GM12878 (cell line): ENCODE data around the gene CD63. TPM values are rescaled to one million over a fixed set of nuclear protein-coding genes. Genes with fewer than 3 reads are reported as not detected.

Experiments used
- ATAC-seq: fragments of 200-7000 bp; cut with Tn5 transposase; 3 replicates; pipeline ENCODE4 v1.9.1; 2020; ENCODE audit warnings: mild to moderate bottlenecking, moderate library complexity
- BruUV-seq: library from RNA; stranded (reverse); fragments of 400-500 nt; replicated peaks from 2 replicates; lab custom pipeline; 2021; lab: Mats Ljungman, UMichigan
- CTCF ChIA-PET: fragments of 300-600 bp; sonication (Branson Sonifier 250); formaldehyde crosslinking; extraction: SDS; loops from one replicate; lab custom pipeline; 2021; ENCODE audit warnings: inconsistent platforms; lab: Yijun Ruan, JAX
- POLR2A ChIA-PET: fragments of 350-600 bp; formaldehyde crosslinking; extraction: SDS; loops from one replicate; lab custom pipeline; 2021; ENCODE audit warnings: inconsistent platforms; lab: Charles Lee
- RAD21 ChIA-PET: fragments of 300-600 bp; sonication (Branson Sonifier 250); formaldehyde crosslinking; loops from one replicate; lab custom pipeline; 2023; ENCODE audit warnings: antibody characterized with exemption; ENCODE audit not compliant: unreplicated experiment; lab: Charles Lee
- SMC1A ChIA-PET: fragments of 300-600 bp; sonication (Branson Sonifier 250); formaldehyde crosslinking; loops from one replicate; lab custom pipeline; 2023; ENCODE audit not compliant: unreplicated experiment, uncharacterized antibody; lab: Charles Lee
- DNase-seq: peaks from one replicate; pipeline ENCODE4 v3.0.0-alpha.2; 2011; ENCODE audit warnings: low read depth, low spot score
- FAIRE-seq: peaks from 3 replicates; lab custom pipeline; 2011; peaks lifted over from hg19 to GRCh38; lab: Jason Lieb, UNC
- H2AFZ ChIP-seq: 2 replicates; pipeline ENCODE4 v1.6.0; 2011; ENCODE audit warnings: low read depth, low read length, control low read depth; ENCODE audit not compliant: control insufficient read depth
- H3K27ac ChIP-seq: 2 replicates; pipeline ENCODE4 v1.5.1; 2011; ENCODE audit warnings: control low read depth; ENCODE audit not compliant: control insufficient read depth, insufficient read depth
- H3K27me3 ChIP-seq, 2 experiments: replicated peaks in 1 of 2; 2 replicates each; pipeline versions ENCODE4 v1.6.0 to v1.6.1; 2011; ENCODE audit warnings: low read length in 1 of 2; ENCODE audit not compliant: control insufficient read depth in 2 of 2, insufficient read depth in 2 of 2
- H3K36me3 ChIP-seq, 2 experiments: 2 replicates each; pipeline ENCODE4 v1.5.1; 2011; ENCODE audit warnings: low read length in 1 of 2; ENCODE audit not compliant: control insufficient read depth in 2 of 2, insufficient read depth in 2 of 2
- H3K4me1 ChIP-seq: 2 replicates; pipeline ENCODE4 v1.6.1; 2011; ENCODE audit warnings: mild to moderate bottlenecking, low read length, moderate library complexity, mixed read lengths; ENCODE audit not compliant: control insufficient read depth, insufficient read depth
- H3K4me2 ChIP-seq: 2 replicates; pipeline ENCODE4 v1.6.0; 2011; ENCODE audit warnings: control low read depth; ENCODE audit not compliant: control insufficient read depth, insufficient read depth
- H3K4me3 ChIP-seq: fragments of 200-600 bp; sonication (generic); 2 replicates; pipeline ENCODE4 v1.5.1; 2016
- H3K79me2 ChIP-seq: 2 replicates; pipeline ENCODE4 v1.6.0; 2011; ENCODE audit warnings: low read length; ENCODE audit not compliant: control insufficient read depth, insufficient read depth
- H3K9ac ChIP-seq: 2 replicates; pipeline ENCODE4 v1.8.0; 2011; ENCODE audit warnings: low read length, control low read depth, mixed read lengths; ENCODE audit not compliant: control insufficient read depth, insufficient read depth
- H3K9me3 ChIP-seq: replicated peaks from 3 replicates; pipeline ENCODE4 v1.5.1; 2011; ENCODE audit warnings: mild to moderate bottlenecking, low read length; ENCODE audit not compliant: control insufficient read depth, insufficient read depth
- H4K20me1 ChIP-seq: 2 replicates; pipeline ENCODE4 v1.6.0; 2011; ENCODE audit not compliant: control insufficient read depth, insufficient read depth
- CBFB ChIP-seq: IDR thresholded peaks from 2 replicates; pipeline ENCODE4 v1.6.1; 2016; ENCODE audit warnings: antibody characterized with exemption, low read depth
- HDAC2 ChIP-seq: fragments of 200-600 bp; sonication (generic); IDR thresholded peaks from 2 replicates; pipeline ENCODE4 v1.6.1; 2017
- IKZF1 ChIP-seq: fragments of 450-650 bp; conservative IDR thresholded peaks from 2 replicates; pipeline ENCODE4 v1.6.1; 2017; ENCODE audit warnings: antibody characterized with exemption, mild to moderate bottlenecking
- MEF2B ChIP-seq: fragments of 450-650 bp; IDR thresholded peaks from 2 replicates; pipeline ENCODE4 v1.6.1; 2018; ENCODE audit warnings: mild to moderate bottlenecking, moderate library complexity; ENCODE audit not compliant: partially characterized antibody, poor library complexity, severe bottlenecking
- MYB ChIP-seq: fragments of 150-350 bp; IDR thresholded peaks from 2 replicates; pipeline ENCODE4 v1.6.1; 2014; ENCODE audit warnings: mild to moderate bottlenecking, low read depth, low read length, borderline replicate concordance
- POLR2AphosphoS2 ChIP-seq: IDR thresholded peaks from 2 replicates; pipeline ENCODE4 v1.6.1; 2011; ENCODE audit warnings: low read depth, mild to moderate bottlenecking, low read length, improper control_type of control experiment, moderate library complexity
- RBBP5 ChIP-seq: fragments of 200-600 bp; sonication (generic); conservative IDR thresholded peaks from 2 replicates; pipeline ENCODE4 v1.6.1; 2016
- SRF ChIP-seq, 2 experiments: IDR thresholded peaks; 2 replicates each; pipeline ENCODE4 v1.6.1; 2011; ENCODE audit warnings: low read depth in 2 of 2, low read length in 2 of 2, mild to moderate bottlenecking in 1 of 2, moderate library complexity in 1 of 2
- STAT1 ChIP-seq: fragments of 450-650 bp; conservative IDR thresholded peaks from 2 replicates; pipeline ENCODE4 v1.6.1; 2014; ENCODE audit warnings: antibody characterized with exemption, mild to moderate bottlenecking
- SUPT20H ChIP-seq: IDR thresholded peaks from 2 replicates; pipeline ENCODE4 v1.6.1; 2011; ENCODE audit warnings: low read depth, mild to moderate bottlenecking, low read length, moderate library complexity, borderline replicate concordance; ENCODE audit not compliant: control insufficient read depth
- YBX1 ChIP-seq: fragments of 450-650 bp; IDR thresholded peaks from 2 replicates; pipeline ENCODE4 v1.6.1; 2016; ENCODE audit warnings: antibody characterized with exemption
- ZBTB33 ChIP-seq: fragments of 450-650 bp; IDR thresholded peaks from 2 replicates; pipeline ENCODE4 v1.6.1; 2017; ENCODE audit warnings: mild to moderate bottlenecking
- ZNF217 ChIP-seq: fragments of 450-650 bp; IDR thresholded peaks from 2 replicates; pipeline ENCODE4 v1.6.1; 2017; ENCODE audit warnings: antibody characterized with exemption, mild to moderate bottlenecking
- WGBS: methylation state at CpG from one replicate; pipeline ENCODE4 v1.1.6; 2016; ENCODE audit warnings: low lambda C conversion rate; ENCODE audit not compliant: insufficient replicate concordance, insufficient coverage; ENCODE audit errors: missing lambda C conversion rate; 5-methylcytosine and 5-hydroxymethylcytosine counted together
- in situ Hi-C: fragments of 300-500 bp; cut with MboI; formaldehyde crosslinking; loops from 9 replicates; pipeline ENCODE4 v1.14.3; 2018; ENCODE audit warnings: mixed read lengths
- intact Hi-C: fragments of 100-400 bp; cut with micrococcal nuclease; formaldehyde crosslinking; loops from one replicate; pipeline ENCODE4 v1.14.2; 2022; ENCODE audit not compliant: unreplicated experiment
- polyA plus RNA-seq, 11 experiments: library from polyadenylated mRNA; depleted of rRNA in 4 of 11; unstranded in 6 of 11; stranded (reverse) in 5 of 11; fragments of >200 nt; fragmentation: Nextera tagmentation in 4 of 11; fragmentation: Illumina TruSeq in 1 of 11; extraction: Ambion mirVana in 4 of 11; extraction: Trizol in 1 of 11; gene quantifications; 1 replicate in 1 of 11; 2 replicates in 10 of 11; pipeline versions ENCODE4 v1.2.1 to v1.2.3, GENCODE V29; 2011 to 2016; ENCODE audit warnings: inconsistent platforms in 2 of 11, missing spikeins in 2 of 11, low read depth in 1 of 11
- total RNA-seq, 4 experiments: library from RNA; depleted of rRNA in 3 of 4; stranded (reverse); fragments of >200 nt in 3 of 4; fragmentation: Illumina TruSeq in 1 of 4; extraction: Trizol in 1 of 4; gene quantifications; 2 replicates each; pipeline versions ENCODE4 v1.2.1 to v1.2.3, GENCODE V29; 2013 to 2021
- TF ChIP-seq, protein P1 (sequence below): fragments of 450-650 bp; IDR thresholded peaks from 2 replicates; pipeline ENCODE4 v1.6.1; 2017; ENCODE audit warnings: antibody characterized with exemption, mild to moderate bottlenecking, moderate library complexity
- TF ChIP-seq, protein P2 (sequence below): fragments of 150-350 bp; IDR thresholded peaks from 2 replicates; pipeline ENCODE4 v1.6.1; 2016; ENCODE audit warnings: low read depth, low read length

Gene CD63
- total and polyA plus RNA-seq, 10 of the 15 experiments (the other 5 are each of a cell fraction or from before 2014, with no cell fraction given) = 147 to 220 (median 183) TPM

DNA sequence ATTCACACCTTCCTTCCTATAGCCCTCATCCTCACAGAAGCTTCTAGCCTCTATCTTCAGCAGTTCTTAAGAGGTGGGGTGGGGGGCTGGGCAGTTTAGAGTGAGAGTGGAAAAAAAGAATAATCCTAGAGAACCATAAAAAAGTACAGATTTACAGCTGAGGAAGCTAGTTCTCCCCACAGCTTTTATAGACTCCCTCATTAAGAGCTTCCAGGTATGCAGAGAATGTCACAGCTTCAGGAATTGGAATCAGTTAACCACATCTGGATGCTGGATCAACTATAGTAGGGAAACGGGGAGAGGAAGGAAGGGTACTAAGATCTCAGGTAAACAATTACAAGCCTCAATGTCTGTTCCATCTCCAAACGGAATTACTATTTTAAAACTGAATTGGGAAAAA is 26.4 kb upstream of the CD63 start:
- Histone ChIP-seq H3K4me3 (no peak overlapping the region), H3K9ac (no peak overlapping the region), H3K4me1 (no peaks in the 10 kb centered on the region), H3K79me2 (no peaks in the 10 kb centered on the region), H4K20me1 (no peaks in the 10 kb centered on the region), H3K27ac (no peak overlapping the region), H3K36me3 (peaks cover 18 to 39% of the 10 kb centered on the region in 2 experiments), H3K27me3 (no peaks in the 10 kb centered on the region), H2AFZ (no peak overlapping the region), H3K9me3 (no peaks in the 10 kb centered on the region; the same call in 2 of the 3 replicates), H3K4me2 (no peak overlapping the region)
- DNase-seq (no peak), FAIRE-seq (no peak), ATAC-seq (no peak)
- CTCF ChIA-PET = interaction anchor here (0.7 to 1.8 kb wide), 7 partner anchors 8 to 993 kb away, joined by 3 to 7 read pairs (median 3); no protein-coding TSS in a partner anchor
- SMC1A ChIA-PET = interaction anchor here (0.6 to 1.4 kb wide), 5 partner anchors 16 to 57 kb away, joined by 3 to 7 read pairs (median 4); no protein-coding TSS in a partner anchor
- POLR2A ChIA-PET = interaction anchor here (0.6 to 2.0 kb wide), 4 partner anchors 10 to 220 kb away, joined by 3 to 9 read pairs (median 4); partner anchors contain the start of gene GDF11
- intact Hi-C loops = no loop called here
- TF ChIP-seq, protein P1, sequence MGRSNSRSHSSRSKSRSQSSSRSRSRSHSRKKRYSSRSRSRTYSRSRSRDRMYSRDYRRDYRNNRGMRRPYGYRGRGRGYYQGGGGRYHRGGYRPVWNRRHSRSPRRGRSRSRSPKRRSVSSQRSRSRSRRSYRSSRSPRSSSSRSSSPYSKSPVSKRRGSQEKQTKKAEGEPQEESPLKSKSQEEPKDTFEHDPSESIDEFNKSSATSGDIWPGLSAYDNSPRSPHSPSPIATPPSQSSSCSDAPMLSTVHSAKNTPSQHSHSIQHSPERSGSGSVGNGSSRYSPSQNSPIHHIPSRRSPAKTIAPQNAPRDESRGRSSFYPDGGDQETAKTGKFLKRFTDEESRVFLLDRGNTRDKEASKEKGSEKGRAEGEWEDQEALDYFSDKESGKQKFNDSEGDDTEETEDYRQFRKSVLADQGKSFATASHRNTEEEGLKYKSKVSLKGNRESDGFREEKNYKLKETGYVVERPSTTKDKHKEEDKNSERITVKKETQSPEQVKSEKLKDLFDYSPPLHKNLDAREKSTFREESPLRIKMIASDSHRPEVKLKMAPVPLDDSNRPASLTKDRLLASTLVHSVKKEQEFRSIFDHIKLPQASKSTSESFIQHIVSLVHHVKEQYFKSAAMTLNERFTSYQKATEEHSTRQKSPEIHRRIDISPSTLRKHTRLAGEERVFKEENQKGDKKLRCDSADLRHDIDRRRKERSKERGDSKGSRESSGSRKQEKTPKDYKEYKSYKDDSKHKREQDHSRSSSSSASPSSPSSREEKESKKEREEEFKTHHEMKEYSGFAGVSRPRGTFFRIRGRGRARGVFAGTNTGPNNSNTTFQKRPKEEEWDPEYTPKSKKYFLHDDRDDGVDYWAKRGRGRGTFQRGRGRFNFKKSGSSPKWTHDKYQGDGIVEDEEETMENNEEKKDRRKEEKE = no peak
- TF ChIP-seq, protein P2, sequence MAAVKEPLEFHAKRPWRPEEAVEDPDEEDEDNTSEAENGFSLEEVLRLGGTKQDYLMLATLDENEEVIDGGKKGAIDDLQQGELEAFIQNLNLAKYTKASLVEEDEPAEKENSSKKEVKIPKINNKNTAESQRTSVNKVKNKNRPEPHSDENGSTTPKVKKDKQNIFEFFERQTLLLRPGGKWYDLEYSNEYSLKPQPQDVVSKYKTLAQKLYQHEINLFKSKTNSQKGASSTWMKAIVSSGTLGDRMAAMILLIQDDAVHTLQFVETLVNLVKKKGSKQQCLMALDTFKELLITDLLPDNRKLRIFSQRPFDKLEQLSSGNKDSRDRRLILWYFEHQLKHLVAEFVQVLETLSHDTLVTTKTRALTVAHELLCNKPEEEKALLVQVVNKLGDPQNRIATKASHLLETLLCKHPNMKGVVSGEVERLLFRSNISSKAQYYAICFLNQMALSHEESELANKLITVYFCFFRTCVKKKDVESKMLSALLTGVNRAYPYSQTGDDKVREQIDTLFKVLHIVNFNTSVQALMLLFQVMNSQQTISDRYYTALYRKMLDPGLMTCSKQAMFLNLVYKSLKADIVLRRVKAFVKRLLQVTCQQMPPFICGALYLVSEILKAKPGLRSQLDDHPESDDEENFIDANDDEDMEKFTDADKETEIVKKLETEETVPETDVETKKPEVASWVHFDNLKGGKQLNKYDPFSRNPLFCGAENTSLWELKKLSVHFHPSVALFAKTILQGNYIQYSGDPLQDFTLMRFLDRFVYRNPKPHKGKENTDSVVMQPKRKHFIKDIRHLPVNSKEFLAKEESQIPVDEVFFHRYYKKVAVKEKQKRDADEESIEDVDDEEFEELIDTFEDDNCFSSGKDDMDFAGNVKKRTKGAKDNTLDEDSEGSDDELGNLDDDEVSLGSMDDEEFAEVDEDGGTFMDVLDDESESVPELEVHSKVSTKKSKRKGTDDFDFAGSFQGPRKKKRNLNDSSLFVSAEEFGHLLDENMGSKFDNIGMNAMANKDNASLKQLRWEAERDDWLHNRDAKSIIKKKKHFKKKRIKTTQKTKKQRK = no peak
- no peak for TF ChIP-seq ZNF217
- no peak for TF ChIP-seq MYB
- TF ChIP-seq POLR2AphosphoS2 = no peak
- no peak for TF ChIP-seq IKZF1
- TF ChIP-seq CBFB = no peak
- TF ChIP-seq ZBTB33 = no peak
- no peak for TF ChIP-seq SRF (IDR thresholded peaks at IDR 0.05; ENCODE audit: low read depth in 2 of 2, low read length in 2 of 2)
- no peak for TF ChIP-seq YBX1
- no peak for TF ChIP-seq HDAC2
- no peak for TF ChIP-seq STAT1
- TF ChIP-seq RBBP5 = no peak
- TF ChIP-seq MEF2B = no peak
- no peak for TF ChIP-seq SUPT20H
- in situ Hi-C loops = no loop called here
- WGBS = 64% methylated on average over 2 of the region's 2 CpGs
- RAD21 ChIA-PET = interaction anchor here (0.7 kb wide), 1 partner anchor 14 kb away, joined by 3 read pairs; no protein-coding TSS in a partner anchor
- BruUV-seq = no TSS peak
